Cardiac muscle cell (in vitro differentiated cells and primary cell): Measurements from ENCODE around the gene ABHD17B. TPM values are rescaled to one million over a fixed set of nuclear protein-coding genes. Genes with fewer than 3 reads are reported as not detected.
"Not testable (repeated sequence)": the region's sequence is repeated elsewhere in the genome, so short reads cannot be mapped to it uniquely, and the experiment has no call there.

Experiments used
- DNase-seq, 2 donors: peaks; one replicate each; pipeline versions ENCODE4 v3.0.0 to v3.0.0-alpha.2; 2010 to 2017; ENCODE audit warnings: low read depth in 1 of 2, low spot score in 1 of 2
- H3K27ac ChIP-seq: fragments of 200-600 bp; sonication (generic); 2 replicates; pipeline ENCODE4 v1.5.1; 2016
- H3K27me3 ChIP-seq: fragments of 200-600 bp; sonication (generic); 2 replicates; pipeline ENCODE4 v1.6.0; 2016; ENCODE audit warnings: control low read depth
- H3K36me3 ChIP-seq: fragments of 200-600 bp; sonication (generic); 2 replicates; pipeline ENCODE4 v1.5.1; 2016; ENCODE audit warnings: control low read depth
- H3K4me1 ChIP-seq: fragments of 200-600 bp; sonication (generic); 2 replicates; pipeline ENCODE4 v1.8.1; 2017; ENCODE audit warnings: low read depth, mild to moderate bottlenecking, mixed run types
- H3K4me3 ChIP-seq: fragments of 200-600 bp; sonication (generic); 2 replicates; pipeline ENCODE4 v1.5.1; 2016; ENCODE audit warnings: mild to moderate bottlenecking
- H3K9me3 ChIP-seq: fragments of 200-600 bp; sonication (generic); 2 replicates; pipeline ENCODE4 v1.5.1; 2017; ENCODE audit warnings: low read depth, mild to moderate bottlenecking, control low read depth
- CTCF ChIP-seq: IDR thresholded peaks from 2 replicates; pipeline ENCODE4 v1.5.1; 2012; ENCODE audit warnings: low read depth, mild to moderate bottlenecking, low read length
- polyA plus RNA-seq: library from polyadenylated mRNA; unstranded; fragments of >200 nt; fragmentation: Nextera tagmentation; extraction: Ambion mirVana; gene quantifications from 2 replicates; pipeline ENCODE4 v1.2.1, GENCODE V29; 2016
- total RNA-seq: library from RNA; depleted of rRNA; stranded (reverse); fragments of >200 nt; gene quantifications from 2 replicates; pipeline ENCODE4 v1.2.3, GENCODE V29; 2016

Gene ABHD17B
- total RNA-seq = 19.6 and 26.9 TPM in 2 replicates
- 28.2 and 36.1 TPM in 2 replicates for polyA plus RNA-seq

GRCh38 chr9:71911061-71911907 is at the start of gene ABHD17B, which contains the start of gene C9orf85:
TSS of gene ABHD17B (minus strand) at chr9:71911193. CDS start at chr9:71875080, 36,113 bp downstream.
TSS of gene C9orf85 (plus strand) at chr9:71911639. CDS start at chr9:71911735, 96 bp downstream.
- Histone ChIP-seq H3K27ac (peak within 1 kb of the TSS; percentile 87), H3K36me3 (no peaks in the 10 kb centered on the region), H3K9me3 (no peaks in the 10 kb centered on the region), H3K4me1 (peaks cover 11% of the 10 kb centered on the region), H3K27me3 (no peaks in the 10 kb centered on the region), H3K4me3 (peak within 1 kb of the TSS; percentile 68)
- no peak for TF ChIP-seq CTCF
- peak; percentile 99 for DNase-seq

GRCh38 chr9:71955300-71955915 is 44.4 kb upstream of the ABHD17B start:
- no peak for DNase-seq
- Histone ChIP-seq H3K36me3 (no peaks in the 10 kb centered on the region), H3K27me3 (no peaks in the 10 kb centered on the region), H3K4me3 (no peak overlapping the region), H3K4me1 (no peaks in the 10 kb centered on the region), H3K9me3 (no peaks in the 10 kb centered on the region), H3K27ac (no peak overlapping the region)
- no peak for TF ChIP-seq CTCF

DNA sequence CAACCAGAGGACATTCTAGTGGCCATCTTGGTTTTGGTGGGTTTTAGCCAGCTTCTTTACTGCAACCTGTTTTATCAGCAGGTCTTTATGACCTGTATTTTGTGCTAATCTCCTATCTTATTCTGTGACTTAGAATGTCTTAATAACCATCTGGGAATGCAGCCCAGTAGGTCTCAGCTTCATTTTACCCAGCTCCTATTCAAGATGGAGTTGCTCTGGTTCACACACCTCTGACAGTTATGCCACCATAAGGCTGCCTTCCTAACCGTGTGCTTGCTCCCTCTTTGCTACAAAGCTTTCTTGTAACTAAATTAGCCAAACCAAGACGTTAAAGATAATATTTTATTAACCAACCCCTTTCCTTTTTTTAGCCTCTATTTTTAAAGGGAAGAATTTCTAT is 43.7 kb upstream of the ABHD17B start:
- not testable (repeated sequence) for H3K36me3 ChIP-seq, H3K4me3 ChIP-seq, H3K27ac ChIP-seq, H3K9me3 ChIP-seq, H3K4me1 ChIP-seq, DNase-seq, H3K27me3 ChIP-seq

DNA sequence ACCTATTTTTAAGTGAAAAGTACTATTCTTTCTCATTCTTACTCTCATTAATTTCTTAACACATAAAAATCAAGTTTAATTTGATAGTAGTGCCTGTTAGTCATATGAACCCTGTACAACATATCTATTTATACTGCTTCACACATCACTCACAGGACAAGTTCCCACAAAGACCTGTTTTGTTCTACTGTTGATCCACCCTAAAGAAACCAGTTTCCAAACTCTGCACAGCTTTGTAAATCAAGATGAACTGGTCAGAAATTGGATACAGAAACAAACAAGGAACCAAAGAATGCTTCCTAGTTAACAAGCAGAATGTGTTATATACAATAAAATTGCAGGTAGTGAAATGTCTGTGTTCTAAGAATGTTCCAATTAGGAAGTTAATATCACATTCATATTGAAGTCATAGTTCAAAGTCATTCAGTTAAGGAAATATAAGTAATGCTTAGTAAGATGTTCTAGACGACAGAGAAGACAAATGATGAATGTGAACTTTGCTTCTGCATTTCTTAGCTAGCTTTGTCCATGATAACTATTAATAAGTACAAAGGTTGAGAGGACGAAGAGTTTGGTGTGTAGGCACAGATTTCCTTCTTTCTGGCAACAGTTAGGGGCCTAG is 33.9 kb upstream of the ABHD17B start:
- Histone ChIP-seq H3K4me3 (no peak overlapping the region), H3K27me3 (no peaks in the 10 kb centered on the region), H3K9me3 (no peaks in the 10 kb centered on the region), H3K4me1 (no peaks in the 10 kb centered on the region), H3K36me3 (no peaks in the 10 kb centered on the region), H3K27ac (no peak overlapping the region)
- DNase-seq = no peak
- no peak for TF ChIP-seq CTCF

DNA sequence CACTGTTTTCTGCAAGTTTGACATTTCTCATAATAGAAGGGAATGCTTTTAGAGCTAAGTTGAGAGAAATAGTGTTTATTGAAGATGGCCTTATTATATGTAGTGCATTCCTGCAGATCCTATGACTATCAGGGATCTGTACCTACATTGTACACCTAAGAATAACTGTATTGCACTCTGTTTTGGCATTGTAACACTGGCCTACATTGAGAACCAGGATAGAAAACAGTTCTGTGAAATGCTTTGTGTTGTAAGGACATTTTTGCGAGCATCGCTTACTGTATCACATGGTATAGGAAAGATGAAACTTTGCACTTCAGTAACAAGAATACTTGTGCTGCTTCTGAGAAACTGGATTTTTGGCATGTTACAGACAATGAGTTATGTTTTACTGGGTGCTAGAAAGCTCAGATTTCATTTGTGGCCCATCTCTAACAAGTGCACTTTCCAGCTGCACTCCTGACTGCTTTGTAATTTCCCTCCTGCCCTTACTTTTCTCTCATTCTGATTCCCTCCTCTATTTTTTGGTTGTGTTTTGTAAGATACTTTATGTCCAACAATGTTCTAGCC is 31.1 kb upstream of the ABHD17B start:
- no peaks in the 10 kb centered on the region for H3K4me1 ChIP-seq
- no peaks in the 10 kb centered on the region for H3K27me3 ChIP-seq
- H3K36me3 ChIP-seq = no peaks in the 10 kb centered on the region
- no peak overlapping the region for H3K4me3 ChIP-seq
- DNase-seq = no peak
- no peaks in the 10 kb centered on the region for H3K9me3 ChIP-seq
- peak overlapping the region; percentile 18 for H3K27ac ChIP-seq
- no peak for TF ChIP-seq CTCF
